ENCODE data around the gene HBD. TPM values are rescaled to one million over a fixed set of nuclear protein-coding genes. Genes with fewer than 3 reads are reported as not detected.

Gene HBD
- total RNA-seq, 4 donors from 2014 or later = 1.1 to 3.2 TPM; not detected in 2

DNA sequence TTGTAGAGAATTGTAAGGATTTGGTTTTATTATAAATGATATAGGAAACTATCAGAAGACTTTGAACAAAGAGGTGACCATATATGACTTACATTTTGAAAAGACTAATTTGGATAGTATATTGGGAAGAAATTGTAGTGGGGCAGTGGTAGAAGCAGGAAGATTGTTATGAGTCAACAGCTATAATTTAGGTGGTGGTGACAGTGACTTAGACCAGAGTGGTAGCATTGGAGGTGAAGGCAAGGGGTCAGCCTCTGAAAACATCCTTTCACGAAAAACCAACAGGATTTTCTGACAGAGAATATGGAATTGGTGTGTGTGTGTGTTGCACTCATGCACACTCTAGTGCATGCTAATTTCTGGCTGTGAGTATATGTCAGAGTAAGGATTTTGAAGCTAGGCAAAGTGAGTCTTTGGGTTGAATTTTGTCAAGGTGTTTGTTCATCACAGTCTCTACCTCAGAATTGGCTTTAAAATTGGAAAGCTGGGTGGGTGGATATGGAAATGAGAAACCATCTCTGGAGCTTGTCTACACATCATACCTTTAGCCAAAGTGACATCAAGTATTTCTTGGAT is 43.6 kb upstream of the HBD start:
- DNase-seq (ENCODE audit: low spot score) (no peak), ATAC-seq (ENCODE audit: low FRiP score) (no peak)
- TF ChIP-seq CTCF (IDR thresholded peaks at IDR 0.05) = no peak

DNA sequence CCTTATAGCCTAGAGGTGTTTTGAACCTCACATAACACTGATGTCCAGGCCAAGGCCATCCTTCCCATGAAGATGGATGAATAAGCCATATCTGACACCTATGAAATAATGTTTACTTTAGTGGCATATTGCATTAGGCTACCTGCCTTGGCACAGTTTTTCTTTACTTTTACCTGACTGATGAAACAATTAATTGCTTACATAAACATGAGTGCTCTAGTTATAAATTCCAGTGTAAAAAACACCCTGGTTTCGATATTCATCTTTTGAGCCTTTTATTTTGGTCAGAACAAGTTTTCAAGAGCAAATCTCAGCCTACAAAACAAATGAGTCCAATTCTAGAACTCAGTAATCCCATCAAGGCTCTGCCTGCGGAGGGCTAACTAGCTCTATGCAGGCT is 42.4 kb upstream of the HBD start:
- no peak for DNase-seq (ENCODE audit: low spot score)
- no peak for ATAC-seq (ENCODE audit: low FRiP score)
- TF ChIP-seq CTCF (IDR thresholded peaks at IDR 0.05) = no peak

DNA sequence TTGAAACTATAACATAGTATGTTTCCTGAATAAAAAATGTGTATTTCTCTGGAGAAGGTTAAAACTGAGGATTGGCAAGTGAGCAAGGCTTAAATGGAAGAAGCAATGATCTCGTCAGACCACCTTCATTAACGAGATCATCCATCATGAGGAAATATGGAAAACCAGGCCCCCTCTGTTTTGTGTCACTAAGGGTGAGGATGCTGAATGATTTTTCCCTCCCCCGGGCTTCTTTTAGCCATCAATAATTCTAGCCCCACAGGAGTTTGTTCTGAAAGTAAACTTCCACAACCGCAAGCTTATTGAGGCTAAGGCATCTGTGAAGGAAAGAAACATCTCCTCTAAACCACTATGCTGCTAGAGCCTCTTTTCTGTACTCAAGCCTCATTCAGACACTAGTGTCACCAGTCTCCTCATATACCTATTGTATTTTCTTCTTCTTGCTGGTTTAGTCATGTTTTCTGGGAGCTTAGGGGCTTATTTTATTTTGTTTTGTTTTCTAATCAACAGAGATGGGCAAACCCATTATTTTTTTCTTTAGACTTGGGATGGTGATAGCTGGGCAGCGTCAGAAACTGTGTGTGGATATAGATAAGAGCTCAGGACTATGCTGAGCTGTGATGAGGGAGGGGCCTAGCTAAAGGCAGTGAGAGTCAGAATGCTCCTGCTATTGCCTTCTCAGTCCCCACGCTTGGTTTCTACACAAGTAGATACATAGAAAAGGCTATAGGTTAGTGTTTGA is 41.3 kb upstream of the HBD start:
- no peak for TF ChIP-seq CTCF (IDR thresholded peaks at IDR 0.05)
- no peak for DNase-seq (ENCODE audit: low spot score)
- no peak for ATAC-seq (ENCODE audit: low FRiP score)

- TF ChIP-seq CTCF (IDR thresholded peaks at IDR 0.05) = no peak
- no peak for ATAC-seq (ENCODE audit: low FRiP score)
- no peak for DNase-seq (ENCODE audit: low spot score)
These were observed 40.1 kb upstream of the HBD start for GRCh38 chr11:5274395-5274794.

DNA sequence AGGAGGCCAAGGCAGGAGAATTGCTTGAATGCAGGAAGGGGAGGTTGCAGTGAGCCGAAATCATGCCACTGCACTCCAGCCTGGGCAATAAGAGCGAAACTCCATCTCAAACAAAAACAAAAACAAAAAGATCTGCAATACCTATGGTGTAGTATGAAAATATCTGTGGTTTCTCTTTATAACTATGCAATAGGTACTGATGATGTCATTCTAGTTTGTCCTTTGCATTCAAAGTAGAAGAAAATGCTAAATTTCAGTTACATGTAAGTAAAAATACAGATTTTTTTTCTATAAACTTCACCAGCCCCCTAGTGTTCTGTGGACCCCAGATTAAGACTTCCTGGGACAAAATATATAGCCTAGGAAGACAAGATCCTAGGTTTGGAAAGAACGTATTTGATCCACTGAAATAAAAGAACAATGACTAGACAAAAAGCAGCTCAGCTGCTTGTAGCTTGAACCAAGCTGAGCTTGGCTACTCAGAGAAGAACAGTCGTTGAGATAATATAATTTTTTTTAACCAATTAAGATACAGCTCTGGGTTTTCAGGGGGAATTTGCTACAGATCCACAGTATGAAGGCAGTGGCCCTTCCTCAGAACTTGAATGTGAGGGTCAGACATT is 38.2 kb upstream of the HBD start:
- no peak for ATAC-seq (ENCODE audit: low FRiP score)
- no peak for DNase-seq (ENCODE audit: low spot score)
- no peak for TF ChIP-seq CTCF (IDR thresholded peaks at IDR 0.05)

- no peak for TF ChIP-seq CTCF (IDR thresholded peaks at IDR 0.05)
- ATAC-seq (ENCODE audit: low FRiP score) (no peak), DNase-seq (ENCODE audit: low spot score) (no peak)
These were observed 35.4 kb upstream of the HBD start, which contains the start of gene HBE1 for GRCh38 chr11:5269715-5270147. Gene HBE1 (minus strand): TSS chr11:5269945. CDS start chr11:5269890, 55 bp downstream.
